A673 (cell line): ENCODE results near the gene TTBK2. TPM values are rescaled to one million over a fixed set of nuclear protein-coding genes. Genes with fewer than 3 reads are reported as not detected.

Experiments
- BruUV-seq: library from RNA; stranded (reverse); fragments of 400-500 nt; replicated peaks from 2 replicates; lab custom pipeline; 2021; lab: Mats Ljungman, UMichigan
- CTCF ChIA-PET: fragments of 300-600 bp; sonication (Branson Sonifier 250); formaldehyde crosslinking; loops from one replicate; lab custom pipeline; 2022; ENCODE audit warnings: antibody characterized with exemption; lab: Charles Lee
- POLR2A ChIA-PET: fragments of 300-600 bp; sonication (Branson Sonifier 250); formaldehyde crosslinking; loops from one replicate; lab custom pipeline; 2022; ENCODE audit warnings: antibody characterized with exemption; ENCODE audit not compliant: low non-redundant PET; lab: Charles Lee
- DNase-seq: peaks from one replicate; pipeline ENCODE4 v3.0.0-alpha.2; 2015; ENCODE audit warnings: low spot score
- H3K27ac ChIP-seq: fragments of 200-600 bp; sonication (generic); 2 replicates; pipeline ENCODE4 v1.5.1; 2016; ENCODE audit warnings: mixed run types, low read depth, mild to moderate bottlenecking, mixed read lengths, antibody characterized with exemption, low read length; ENCODE audit not compliant: poor library complexity, severe bottlenecking
- H3K27me3 ChIP-seq: fragments of 200-600 bp; sonication (generic); replicated peaks from 2 replicates; pipeline ENCODE4 v1.6.1; 2017; ENCODE audit warnings: mixed run types, low read depth, mild to moderate bottlenecking, mixed read lengths, antibody characterized with exemption, low read length; ENCODE audit not compliant: insufficient read depth, poor library complexity
- H3K36me3 ChIP-seq: fragments of 200-600 bp; sonication (generic); 2 replicates; pipeline ENCODE4 v1.6.1; 2016; ENCODE audit warnings: mixed run types, mild to moderate bottlenecking, mixed read lengths, antibody characterized with exemption, low read length; ENCODE audit not compliant: insufficient read depth, poor library complexity, severe bottlenecking
- H3K4me1 ChIP-seq: fragments of 200-600 bp; sonication (generic); 2 replicates; pipeline ENCODE4 v1.6.1; 2017; ENCODE audit warnings: mixed run types, mild to moderate bottlenecking, mixed read lengths, antibody characterized with exemption, low read length; ENCODE audit not compliant: insufficient read depth, poor library complexity, severe bottlenecking
- H3K4me3 ChIP-seq: fragments of 200-600 bp; sonication (generic); 2 replicates; pipeline ENCODE4 v1.5.1; 2016; ENCODE audit warnings: low read depth, mixed run types, mild to moderate bottlenecking, mixed read lengths, low read length; ENCODE audit not compliant: poor library complexity, severe bottlenecking
- H3K9me3 ChIP-seq: fragments of 200-600 bp; sonication (generic); 2 replicates; pipeline ENCODE4 v1.6.1; 2016; ENCODE audit warnings: mixed run types, low read depth, mild to moderate bottlenecking, mixed read lengths, antibody characterized with exemption, low read length; ENCODE audit not compliant: poor library complexity, severe bottlenecking
- CTCF ChIP-seq: fragments of 300-800, 200-600 bp; sonication (generic); conservative IDR thresholded peaks from 2 replicates; pipeline ENCODE4 v1.5.1; 2017; ENCODE audit warnings: low read depth, mild to moderate bottlenecking, antibody characterized with exemption, low read length, moderate library complexity, mixed read lengths
- EZH2 ChIP-seq: fragments of 200-600 bp; sonication (generic); IDR thresholded peaks from 2 replicates; pipeline ENCODE4 v1.6.1; 2017; ENCODE audit warnings: borderline replicate concordance, low read depth, mild to moderate bottlenecking, mixed read lengths, antibody characterized with exemption, low read length; ENCODE audit not compliant: poor library complexity, severe bottlenecking
- intact Hi-C: fragments of 100-400 bp; cut with micrococcal nuclease; formaldehyde crosslinking; loops from one replicate; pipeline ENCODE4 v1.10.0; 2022; ENCODE audit not compliant: unreplicated experiment
- total RNA-seq: library from RNA; stranded (reverse); gene quantifications from 2 replicates; pipeline ENCODE4 v1.2.3, GENCODE V29; 2021

Gene TTBK2
- total RNA-seq, 1 experiment from 2014 or later: 15.8 TPM

GRCh38 chr15:42915654-42916315 lies 4.8 kb downstream of the TTBK2 start:
- intact Hi-C loops: no loop called here
- POLR2A ChIA-PET: no interaction called here
- Histone ChIP-seq H3K9me3 (no peaks in the 10 kb centered on the region), H3K36me3 (no peaks in the 10 kb centered on the region), H3K4me1 (peaks cover 6% of the 10 kb centered on the region), H3K4me3 (no peak overlapping the region), H3K27me3 (no peaks in the 10 kb centered on the region), H3K27ac (no peak overlapping the region)
- DNase-seq: no peak
- TF ChIP-seq CTCF: no peak
- no peak for TF ChIP-seq EZH2
- no TSS peak for BruUV-seq
- CTCF ChIA-PET: no interaction called here

GRCh38 chr15:42914728-42915497 lies 5.7 kb downstream of the TTBK2 start:
- Histone ChIP-seq H3K9me3 (no peaks in the 10 kb centered on the region), H3K4me1 (peaks cover 6% of the 10 kb centered on the region), H3K4me3 (no peak overlapping the region), H3K36me3 (no peaks in the 10 kb centered on the region), H3K27me3 (no peaks in the 10 kb centered on the region), H3K27ac (no peak overlapping the region)
- ChIA-PET CTCF (no interaction called here), POLR2A (no interaction called here)
- no peak for DNase-seq
- no peak for TF ChIP-seq CTCF
- no peak for TF ChIP-seq EZH2
- no TSS peak for BruUV-seq
- intact Hi-C loops: no loop called here

- H3K36me3 ChIP-seq: no peaks in the 10 kb centered on the region
- no peaks in the 10 kb centered on the region for H3K9me3 ChIP-seq
- no peaks in the 10 kb centered on the region for H3K27me3 ChIP-seq
- ChIA-PET CTCF (no interaction called here), POLR2A (no interaction called here)
- BruUV-seq: no TSS peak
- no peak overlapping the region for H3K4me3 ChIP-seq
- intact Hi-C loops: no loop called here
- TF ChIP-seq EZH2: no peak
- no peak for TF ChIP-seq CTCF
- H3K4me1 ChIP-seq: peaks cover 2% of the 10 kb centered on the region
- no peak for DNase-seq
- H3K27ac ChIP-seq: no peak overlapping the region
Measured at GRCh38 chr15:42911058-42911592, 9.5 kb downstream of the TTBK2 start.
